Nucleus accumbens (tissue), 56 donors: ENCODE results near the gene COL5A3.

ENCODE experiments used
- DNase-seq, 56 donors: peaks; one replicate each; lab custom pipeline; 2025; lab: John Stamatoyannopoulos, UW

Gene COL5A3

DNA sequence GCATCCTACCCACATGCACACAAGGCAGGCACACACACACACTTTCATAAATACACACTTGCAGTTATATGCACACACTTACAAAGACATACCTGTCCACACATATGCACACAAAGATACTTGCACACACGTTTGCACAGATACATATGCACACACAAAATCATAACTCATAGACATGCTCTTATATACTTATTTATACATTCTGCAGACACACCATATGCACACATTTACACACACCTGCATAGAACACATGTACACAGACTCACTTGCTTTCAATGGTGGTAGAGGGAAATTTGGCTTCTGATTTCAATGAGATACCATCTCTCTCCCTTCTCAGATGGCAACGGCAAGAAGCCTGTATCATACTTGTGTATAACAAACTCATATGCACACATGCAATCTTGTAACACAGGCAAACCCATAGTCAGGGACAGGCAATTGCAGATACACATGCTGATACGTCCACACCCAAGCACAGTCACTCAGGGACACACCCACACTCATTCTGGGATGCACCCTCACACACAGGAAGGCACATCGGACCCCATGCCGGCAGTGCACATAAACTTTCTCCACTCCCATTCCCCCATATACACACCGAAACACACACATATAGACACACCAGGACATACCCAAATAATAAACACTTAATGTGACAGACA, 98.6 kb downstream of the COL5A3 start:
- DNase-seq, result no peak

GRCh38 chr19:9910625-9911024, 99.7 kb downstream of the COL5A3 start:
- no peak for DNase-seq
